ENCODE measurements around the gene GSTT2B. TPM values are rescaled to one million over a fixed set of nuclear protein-coding genes. Genes with fewer than 3 reads are reported as not detected.
"Not testable (repeated sequence)": the region's sequence is repeated elsewhere in the genome, so short reads cannot be mapped to it uniquely, and the experiment has no call there.

The GSTT2B gene
- total RNA-seq: 2.9 TPM

GRCh38 chr22:23961084-23961771 lies at the start of gene GSTT2B:
Gene GSTT2B (minus strand): TSS chr22:23961195. CDS start chr22:23961131, 64 bp downstream.
- DNase-seq (ENCODE audit: low spot score): not testable (repeated sequence)
- peak; percentile 89 for ATAC-seq

GRCh38 chr22:24010018-24010391 lies 49.0 kb upstream of the GSTT2B start:
- no peak for ATAC-seq
- no peak for DNase-seq (ENCODE audit: low spot score)

- ATAC-seq: no peak
- DNase-seq (ENCODE audit: low spot score): no peak
Measured at GRCh38 chr22:24009227-24010017, 48.4 kb upstream of the GSTT2B start.

GRCh38 chr22:24008381-24009226 lies 47.6 kb upstream of the GSTT2B start:
- DNase-seq (ENCODE audit: low spot score) (no peak), ATAC-seq (no peak)

- DNase-seq (ENCODE audit: low spot score) (no peak), ATAC-seq (no peak)
Measured at GRCh38 chr22:24008022-24008283, 47.0 kb upstream of the GSTT2B start.

GRCh38 chr22:24007253-24008021 lies 46.4 kb upstream of the GSTT2B start:
- DNase-seq (ENCODE audit: low spot score): peak; percentile 79

GRCh38 chr22:24006914-24007214 lies 45.9 kb upstream of the GSTT2B start:
- ATAC-seq (no peak), DNase-seq (ENCODE audit: low spot score) (no peak)

More at GRCh38 chr22:24007253-24008021, 46.4 kb upstream of the GSTT2B start:
- peak; percentile 65 for ATAC-seq

GRCh38 chr22:24006207-24006913 lies 45.4 kb upstream of the GSTT2B start:
- ATAC-seq (no peak), DNase-seq (ENCODE audit: low spot score) (no peak)

GRCh38 chr22:24005201-24005600 lies 44.2 kb upstream of the GSTT2B start, which contains the start of gene GSTT4:
Gene GSTT4 (minus strand): TSS chr22:24005453. CDS start chr22:24005356, 97 bp downstream.
- DNase-seq (ENCODE audit: low spot score): no peak
- ATAC-seq: peak; percentile 40

GRCh38 chr22:24003887-24004286 lies 42.9 kb upstream of the GSTT2B start:
- no peak for DNase-seq (ENCODE audit: low spot score)
- ATAC-seq: no peak

GRCh38 chr22:24002851-24003250 lies 41.9 kb upstream of the GSTT2B start:
- ATAC-seq: no peak

GRCh38 chr22:24002272-24002671 lies 41.3 kb upstream of the GSTT2B start:
- DNase-seq (ENCODE audit: low spot score) (no peak), ATAC-seq (no peak)

More at GRCh38 chr22:24002851-24003250, 41.9 kb upstream of the GSTT2B start:
- DNase-seq (ENCODE audit: low spot score): no peak

GRCh38 chr22:24001314-24001713 lies 40.3 kb upstream of the GSTT2B start:
- ATAC-seq: no peak
- no peak for DNase-seq (ENCODE audit: low spot score)

- ATAC-seq; DNase-seq (ENCODE audit: low spot score): not testable (repeated sequence)
Measured at GRCh38 chr22:23999779-24000178, 38.8 kb upstream of the GSTT2B start.

- ATAC-seq: peak; percentile 66
- no peak for DNase-seq (ENCODE audit: low spot score)
Measured at GRCh38 chr22:23997092-23997491, 36.1 kb upstream of the GSTT2B start.

- ATAC-seq; DNase-seq (ENCODE audit: low spot score): not testable (repeated sequence)
Measured at GRCh38 chr22:23993581-23994177, 32.7 kb upstream of the GSTT2B start.

GRCh38 chr22:23993080-23993479 lies 32.1 kb upstream of the GSTT2B start:
- not testable (repeated sequence) for DNase-seq (ENCODE audit: low spot score); ATAC-seq

GRCh38 chr22:23989583-23990244 lies 28.7 kb upstream of the GSTT2B start:
- not testable (repeated sequence) for ATAC-seq

More at GRCh38 chr22:23989583-23990244, 28.7 kb upstream of the GSTT2B start:
- DNase-seq (ENCODE audit: low spot score): not testable (repeated sequence)
